ENCODE measurements around the gene FAM216B.
"Not testable (repeated sequence)": the region's sequence is repeated elsewhere in the genome, so short reads cannot be mapped to it uniquely, and the experiment has no call there.

The FAM216B gene

GRCh38 chr13:42781352-42781751, at the start of gene FAM216B:
Gene FAM216B, plus strand, starts transcription at chr13:42781584. Its CDS starts 2,484 bp downstream, at chr13:42784068.
- in situ Hi-C loops (cut with MboI; ENCODE audit: low sequenced_read_pairs) = no loop called here

GRCh38 chr13:42732073-42732472, 49.3 kb upstream of the FAM216B start:
- in situ Hi-C loops (cut with MboI; ENCODE audit: low sequenced_read_pairs) = no loop called here

DNA sequence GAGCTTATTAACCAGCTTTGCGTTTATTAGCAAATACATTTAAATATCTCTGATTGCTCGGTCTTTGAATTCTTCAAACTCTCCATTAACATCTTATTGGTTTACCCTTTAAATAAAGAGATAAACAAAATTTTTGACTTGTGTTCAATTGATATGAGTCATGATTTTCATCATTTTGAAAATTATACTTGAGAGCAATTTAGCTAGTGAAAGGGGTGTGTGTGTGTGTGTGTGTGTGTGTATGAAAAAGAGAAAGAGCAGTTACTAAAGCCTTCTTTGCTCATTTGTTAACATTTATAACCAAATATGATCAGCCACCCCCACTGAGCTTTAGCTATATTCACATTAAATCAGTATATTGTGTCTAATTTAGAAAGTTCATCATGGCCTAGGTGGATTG, 48.3 kb upstream of the FAM216B start:
- in situ Hi-C loops (cut with MboI; ENCODE audit: low sequenced_read_pairs) = no loop called here

DNA sequence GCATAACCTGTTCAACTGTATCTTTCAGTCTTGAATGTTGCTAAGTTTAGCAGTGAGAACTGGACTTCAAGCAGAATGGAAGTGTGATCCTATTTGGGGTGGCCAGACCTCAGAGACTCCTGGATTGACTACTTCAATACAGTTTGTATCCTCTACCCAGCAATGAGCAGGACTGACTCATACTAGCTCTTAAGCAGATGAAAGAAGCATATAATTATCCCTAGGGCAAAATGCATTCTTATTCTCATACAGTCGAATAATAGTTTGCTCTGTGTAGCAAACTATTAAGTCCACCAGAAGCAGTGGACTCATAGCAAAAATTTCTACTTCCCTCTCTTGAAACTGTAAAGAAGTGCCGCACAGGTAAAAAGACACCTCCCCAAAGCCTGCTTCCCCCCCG, 46.4 kb upstream of the FAM216B start:
- in situ Hi-C loops (cut with MboI; ENCODE audit: low sequenced_read_pairs) = no loop called here

DNA sequence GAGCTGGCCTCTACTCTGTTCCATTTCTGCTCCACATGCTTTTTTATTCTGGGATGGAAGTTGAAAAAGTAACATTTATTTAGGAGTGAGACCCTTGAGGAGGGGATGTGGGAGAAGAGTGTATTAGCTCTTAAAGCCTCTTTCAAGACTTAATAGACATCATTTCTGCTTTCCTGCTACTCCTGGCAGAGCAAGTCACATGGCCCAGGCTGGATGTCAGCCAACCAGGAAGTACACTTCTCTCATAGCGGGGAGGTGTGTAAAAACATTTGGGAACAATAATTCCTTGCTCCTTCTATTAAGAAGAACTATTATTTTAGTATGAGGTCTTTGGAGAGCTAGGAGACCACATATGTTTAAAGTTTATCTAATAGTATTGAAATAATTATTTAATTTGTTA, 40.6 kb upstream of the FAM216B start:
- in situ Hi-C loops (cut with MboI; ENCODE audit: low sequenced_read_pairs) = no loop called here

GRCh38 chr13:42741914-42742313, 39.5 kb upstream of the FAM216B start:
- in situ Hi-C loops (cut with MboI; ENCODE audit: low sequenced_read_pairs) = no loop called here

GRCh38 chr13:42745655-42746054, 35.7 kb upstream of the FAM216B start:
- in situ Hi-C loops (cut with MboI; ENCODE audit: low sequenced_read_pairs) = no loop called here

DNA sequence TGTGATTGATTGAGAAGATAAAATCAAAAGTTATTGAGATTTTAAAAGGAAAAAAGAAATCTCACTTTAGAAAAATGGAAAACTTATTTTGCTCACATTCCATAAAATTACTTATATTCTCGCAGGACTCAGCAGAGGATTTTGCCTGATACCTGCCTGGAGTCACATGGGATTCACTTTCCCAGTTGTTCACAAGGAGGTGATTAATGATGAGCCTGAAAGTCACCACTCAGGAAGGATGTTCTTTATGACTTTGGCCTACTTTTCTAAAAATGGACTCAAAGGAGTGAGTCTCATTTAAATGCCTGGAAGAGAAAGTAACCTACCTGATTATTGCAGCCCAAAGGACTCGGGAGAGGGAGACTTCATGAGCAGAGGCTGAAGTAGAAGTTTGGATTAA, 34.5 kb upstream of the FAM216B start:
- in situ Hi-C loops (cut with MboI; ENCODE audit: low sequenced_read_pairs) = no loop called here

DNA sequence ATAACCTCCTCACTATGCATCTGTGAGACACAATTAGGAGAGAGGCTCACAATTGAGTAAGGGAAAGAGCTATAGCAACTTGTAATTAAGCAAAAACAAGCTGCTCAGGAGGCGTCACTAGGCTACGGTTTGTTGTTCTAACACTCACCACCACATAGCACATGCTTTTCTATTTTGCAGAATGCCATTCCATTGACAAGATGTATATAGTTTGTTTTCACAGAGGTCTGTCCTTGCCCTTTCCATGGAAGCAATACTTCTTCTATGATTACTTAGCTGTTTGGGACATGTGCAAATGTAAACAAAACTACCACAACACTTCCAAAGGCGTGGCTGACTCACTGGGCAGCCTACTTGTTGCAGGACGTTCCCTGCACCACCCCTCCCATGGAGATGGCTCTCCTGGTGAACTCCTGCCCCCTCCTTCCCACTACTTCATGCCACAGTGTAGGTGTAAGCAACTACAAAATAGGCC, 33.9 kb upstream of the FAM216B start:
- in situ Hi-C loops (cut with MboI; ENCODE audit: low sequenced_read_pairs) = no loop called here

- in situ Hi-C loops (cut with MboI; ENCODE audit: low sequenced_read_pairs) = no loop called here
Observed at GRCh38 chr13:42750794-42751193, 30.6 kb upstream of the FAM216B start.

- in situ Hi-C loops (cut with MboI; ENCODE audit: low sequenced_read_pairs) = no loop called here
Observed at GRCh38 chr13:42751693-42752092, 29.7 kb upstream of the FAM216B start.

- in situ Hi-C loops (cut with MboI; ENCODE audit: low sequenced_read_pairs) = no loop called here
Observed at GRCh38 chr13:42752731-42753130, 28.7 kb upstream of the FAM216B start.

DNA sequence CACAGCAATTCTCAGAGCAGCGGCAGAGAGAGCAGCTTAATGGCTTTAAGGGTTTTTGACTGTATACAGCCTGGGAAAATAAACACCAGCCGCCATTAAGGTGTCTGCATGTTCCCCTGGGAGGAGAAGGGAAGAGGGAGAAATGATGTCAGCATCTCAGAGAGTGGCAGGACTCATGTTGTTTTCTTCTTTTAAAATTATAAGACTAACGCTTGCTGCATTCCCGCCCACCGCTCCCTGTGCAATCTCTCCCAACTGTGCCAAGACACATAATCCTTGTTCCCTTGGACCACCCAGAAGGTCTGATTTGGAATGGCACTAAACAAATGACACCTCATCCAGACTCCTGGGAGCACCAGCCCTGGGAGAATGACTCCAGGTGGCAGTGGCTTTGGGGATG, 27.7 kb upstream of the FAM216B start:
- in situ Hi-C loops (cut with MboI; ENCODE audit: low sequenced_read_pairs) = no loop called here

GRCh38 chr13:42754801-42755510, 26.4 kb upstream of the FAM216B start:
- in situ Hi-C loops (cut with MboI; ENCODE audit: low sequenced_read_pairs) = no loop called here

DNA sequence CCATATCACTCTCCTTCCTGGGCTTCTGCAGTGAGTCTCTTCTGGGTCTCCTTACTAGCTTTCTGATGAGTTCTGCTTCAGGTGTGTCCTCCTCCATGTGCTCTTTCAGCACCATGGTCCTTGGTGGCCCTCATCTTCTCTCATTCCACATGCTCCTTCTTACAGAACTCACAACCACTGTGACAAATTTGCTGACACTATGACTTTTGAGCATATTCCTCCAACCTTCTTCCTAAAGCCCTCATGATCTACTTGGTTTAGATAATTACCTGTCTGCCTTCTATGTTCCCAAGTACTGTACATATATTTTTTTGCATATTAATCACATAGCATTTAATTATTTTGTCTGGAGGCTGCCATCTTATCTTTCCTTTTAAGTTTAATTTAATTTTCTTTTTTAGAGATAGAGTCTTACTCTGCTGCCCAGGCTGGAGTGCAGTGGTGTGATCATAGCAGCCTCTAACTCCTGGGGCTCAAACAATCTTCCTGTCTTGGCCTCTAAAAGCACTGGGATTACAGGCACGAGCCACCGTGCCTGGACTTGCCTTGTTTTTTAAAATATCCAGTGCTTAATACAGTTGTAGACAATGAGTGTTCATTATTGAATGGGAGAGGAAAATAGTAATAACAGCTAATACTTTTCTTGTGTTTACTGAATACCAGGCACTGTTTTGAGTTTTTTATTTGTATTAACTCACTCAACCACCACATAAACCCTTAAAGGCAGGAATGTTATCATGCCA, 23.5 kb upstream of the FAM216B start:
- in situ Hi-C loops (cut with MboI; ENCODE audit: low sequenced_read_pairs) = no loop called here

DNA sequence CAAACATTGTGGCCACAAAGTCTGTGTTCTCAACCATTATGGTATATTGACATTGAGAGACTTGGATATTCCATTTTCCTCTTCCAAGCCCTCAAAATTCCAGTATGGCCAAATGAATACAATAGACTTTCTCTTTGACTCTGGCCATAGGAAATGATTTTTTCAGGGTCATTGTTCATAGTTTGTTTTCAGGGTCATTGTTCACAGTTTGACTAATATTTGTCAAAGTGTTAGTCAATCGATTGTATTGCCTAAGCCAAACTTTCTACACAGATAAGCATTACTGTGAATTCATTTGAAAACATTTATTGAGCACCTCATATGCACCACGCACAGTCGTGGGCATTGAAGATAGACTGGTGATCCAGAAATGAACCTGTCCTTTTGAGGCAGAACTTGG, 22.9 kb upstream of the FAM216B start:
- in situ Hi-C loops (cut with MboI; ENCODE audit: low sequenced_read_pairs) = no loop called here

DNA sequence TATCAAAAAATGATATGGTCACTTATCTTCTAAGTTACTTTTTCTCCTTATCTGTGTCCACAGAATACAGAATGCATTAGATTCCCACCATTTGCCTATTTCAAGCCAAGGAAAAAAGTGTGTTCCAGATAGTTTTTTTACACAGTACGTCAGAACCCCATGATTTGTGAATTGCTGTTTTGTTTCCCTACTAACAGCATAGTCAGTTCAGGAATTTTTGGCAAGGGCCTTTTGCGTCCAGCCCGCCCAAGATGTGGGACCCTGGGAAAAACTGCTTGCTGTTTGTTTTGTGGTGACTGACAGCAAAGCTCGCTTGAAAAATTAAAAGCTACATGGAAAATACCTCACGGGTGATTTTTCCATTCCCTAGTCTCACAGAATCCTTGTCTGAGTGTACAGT, 20.4 kb upstream of the FAM216B start:
- in situ Hi-C loops (cut with MboI; ENCODE audit: low sequenced_read_pairs) = no loop called here

DNA sequence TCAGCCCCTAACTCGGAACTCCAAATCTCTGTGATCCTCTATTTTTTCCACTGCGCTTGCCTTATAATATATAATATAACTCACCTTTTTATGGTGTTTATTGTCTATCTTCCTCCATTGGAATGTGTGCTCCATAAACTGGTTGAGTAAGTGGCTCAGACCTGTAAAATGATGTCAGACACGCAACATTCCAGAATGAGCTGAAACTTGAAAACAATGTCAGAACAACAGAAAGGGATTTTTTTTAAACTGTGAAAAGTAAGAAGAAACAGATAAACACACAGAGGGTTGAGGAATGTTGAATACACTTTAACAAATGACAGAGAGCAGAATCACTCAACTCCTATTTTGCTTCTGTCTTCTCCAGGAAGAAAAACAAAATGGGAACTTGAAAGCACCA, 19.1 kb upstream of the FAM216B start:
- in situ Hi-C loops (cut with MboI; ENCODE audit: low sequenced_read_pairs) = no loop called here

- in situ Hi-C loops (cut with MboI; ENCODE audit: low sequenced_read_pairs) = no loop called here
Observed at GRCh38 chr13:42762917-42763316, 18.5 kb upstream of the FAM216B start.

DNA sequence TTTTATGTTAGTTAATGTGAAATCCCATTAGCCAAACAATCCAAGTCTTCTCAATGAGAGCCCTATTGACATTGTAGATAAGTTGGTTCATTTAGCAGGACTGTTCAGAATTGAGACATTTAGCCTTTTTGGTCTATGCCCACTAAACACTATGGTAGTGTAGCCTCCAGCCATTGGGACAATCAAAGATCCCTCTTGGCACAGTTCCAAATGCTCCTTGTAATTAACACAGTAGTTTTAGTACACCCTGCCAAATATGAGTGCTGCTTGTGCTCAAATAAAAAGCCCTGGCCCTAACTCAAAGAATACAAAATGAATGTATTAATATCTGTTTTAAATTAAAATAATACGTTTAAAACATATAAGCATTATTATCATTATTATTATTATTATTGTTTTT, 15.4 kb upstream of the FAM216B start:
- in situ Hi-C loops (cut with MboI; ENCODE audit: low sequenced_read_pairs) = no loop called here

- in situ Hi-C loops (cut with MboI; ENCODE audit: low sequenced_read_pairs) = no loop called here
Observed at GRCh38 chr13:42769650-42770049, 11.7 kb upstream of the FAM216B start.

DNA sequence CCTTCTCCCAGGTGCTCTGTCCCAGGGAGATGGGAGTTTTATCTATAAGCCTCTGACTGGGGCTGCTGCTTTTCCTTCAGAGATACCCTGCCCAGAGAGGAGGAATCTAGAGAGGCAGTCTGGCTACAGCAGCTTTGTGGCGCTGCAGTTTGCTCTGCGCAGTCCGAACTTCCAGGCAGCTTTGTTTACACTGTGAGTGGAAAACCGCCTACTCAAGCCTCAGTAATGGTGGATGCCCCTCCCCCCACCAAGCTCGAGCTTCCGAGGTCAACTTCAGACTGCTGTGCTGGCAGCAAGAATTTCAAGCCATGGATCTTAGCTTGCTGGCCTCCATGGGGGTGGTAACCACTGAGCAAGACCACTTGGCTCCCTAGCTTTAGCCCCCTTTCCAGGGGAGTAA, 4.8 kb upstream of the FAM216B start:
- in situ Hi-C loops (cut with MboI; ENCODE audit: low sequenced_read_pairs) = not testable (repeated sequence)
